Heart left ventricle (tissue), 16 donors: ENCODE results near the gene UBE2K. TPM values are rescaled to one million over a fixed set of nuclear protein-coding genes. Genes with fewer than 3 reads are reported as not detected.
"Not testable (repeated sequence)": the region's sequence is repeated elsewhere in the genome, so short reads cannot be mapped to it uniquely, and the experiment has no call there.

Experiments used
- ATAC-seq, 4 donors: fragments of 200-7000 bp; cut with Tn5 transposase; one replicate each; pipeline ENCODE4 v1.9.1; 2020 to 2022; ENCODE audit warnings: moderate library complexity in 4 of 4, mild to moderate bottlenecking in 3 of 4, moderate number of reproducible peaks in 1 of 4
- DNase-seq, 5 donors: peaks; one replicate each; pipeline ENCODE4 v3.0.0-alpha.2; 2020
- H3K27ac ChIP-seq, 12 donors: fragments of 200-600 bp; sonication (generic) in 4 of 12; one replicate each; pipeline versions ENCODE4 v1.5.0 to v1.8.0; 2016 to 2022; ENCODE audit warnings: mild to moderate bottlenecking in 2 of 12
- H3K27me3 ChIP-seq, 9 donors: fragments of 200-600 bp; sonication (generic) in 2 of 9; one replicate each; pipeline versions ENCODE4 v1.5.1 to v1.8.0; 2016 to 2022; ENCODE audit warnings: mild to moderate bottlenecking in 3 of 9
- H3K36me3 ChIP-seq, 9 donors: fragments of 200-600 bp; sonication (generic) in 2 of 9; one replicate each; pipeline versions ENCODE4 v1.5.0 to v1.8.0; 2018 to 2022; ENCODE audit warnings: mild to moderate bottlenecking in 2 of 9
- H3K4me1 ChIP-seq, 12 donors: fragments of 200-600 bp; sonication (generic) in 4 of 12; one replicate each; pipeline versions ENCODE4 v1.5.0 to v1.8.0; 2016 to 2022; ENCODE audit warnings: mild to moderate bottlenecking in 3 of 12
- H3K4me3 ChIP-seq, 12 donors: fragments of 200-600 bp; sonication (generic) in 4 of 12; one replicate each; pipeline versions ENCODE4 v1.5.0 to v1.8.0; 2017 to 2022; ENCODE audit warnings: mild to moderate bottlenecking in 9 of 12, moderate library complexity in 4 of 12
- H3K9me3 ChIP-seq, 12 donors: fragments of 200-600 bp; sonication (generic) in 4 of 12; one replicate each; pipeline versions ENCODE4 v1.5.0 to v1.8.0; 2016 to 2022; ENCODE audit warnings: mild to moderate bottlenecking in 1 of 12
- POLR2A ChIP-seq, 2 donors: fragments of 450-650 bp; IDR thresholded peaks; one replicate each; pipeline ENCODE4 v1.6.1; 2017; ENCODE audit warnings: antibody characterized with exemption in 2 of 2, mild to moderate bottlenecking in 2 of 2, moderate library complexity in 2 of 2
- WGBS, 4 donors: extraction: QIAGEN DNeasy Blood & Tissue Kit in 2 of 4; methylation state at CpG; one replicate each; pipeline versions ENCODE4 v1.1.5 to v1.1.7; 2013 to 2018; 5-methylcytosine and 5-hydroxymethylcytosine counted together
- intact Hi-C, 10 donors: fragments of 100-400 bp; cut with DNase I; formaldehyde crosslinking; loops; one replicate each; pipeline versions ENCODE4 v1.11.1 to v1.14.2; 2022
- polyA plus RNA-seq, 2 donors: library from polyadenylated mRNA; stranded (reverse); fragments of 200-250 nt; gene quantifications; one replicate each; pipeline ENCODE4 v1.2.3, GENCODE V29; 2013
- total RNA-seq, 9 donors: library from RNA; depleted of rRNA in 2 of 9; stranded (reverse); fragments of >200 nt in 2 of 9; fragmentation: NEBNext Ultra II Directional in 3 of 9; extraction: Animal tissue kit (Norgen Biotek cat#: 25700) in 3 of 9; gene quantifications; one replicate each; pipeline versions ENCODE4 v1.1.0 to v1.2.4, GENCODE V29; 2016 to 2023
- TF ChIP-seq, protein P1 (sequence below), 12 donors: fragments of 200-600 bp; sonication (generic) in 4 of 12; IDR thresholded peaks; one replicate each; pipeline versions ENCODE4 v1.5.0 to v1.8.0; 2018 to 2022; ENCODE audit warnings: antibody characterized with exemption in 12 of 12, mild to moderate bottlenecking in 5 of 12
- donor health status: ischemic (EF 13 %, LVEDD 7.1; RV severe dilation, severe dysfunction).
- donor health status: healthy with polysubstance abuse.
- donor health status: DM: no; HTN: yes; CAD: no.
- donor health status: DM: no; HTN: no; CAD: no.
- donor health status: ischemic (EF 25% LVEDD 6.9; RV normal size, moderate dysfunction).
- donor health status: ischemic (EF 25% LVEDD 5.7; RV mildly dilated, moderate dysfunction).
- donor health status: healthy.
- donor health status: DM: yes; HTN: yes; CAD: no.
- donor health status: ischemic (EF 35%, LVEDD 5.7; RV mildly dilated, moderate dysfunction).
- donor health status: nonischemic (EF 11% LVEDD 7.7; RV severe dilation, severe dysfunction).
- donor health status: DM: yes; HTN: yes; CAD: no.
- donor health status: PGD.
- donor health status: ischemic (EF 29% LVEDD 5.4; RV normal size, mild dysfunction).
- donor health status: nonischemic (EF 23%, LVEDD 6.1; RV moderate dilation, normal function).

UBE2K gene
- total and polyA plus RNA-seq, 11 donors = 17.9 to 66.9 (median 52.5) TPM

DNA sequence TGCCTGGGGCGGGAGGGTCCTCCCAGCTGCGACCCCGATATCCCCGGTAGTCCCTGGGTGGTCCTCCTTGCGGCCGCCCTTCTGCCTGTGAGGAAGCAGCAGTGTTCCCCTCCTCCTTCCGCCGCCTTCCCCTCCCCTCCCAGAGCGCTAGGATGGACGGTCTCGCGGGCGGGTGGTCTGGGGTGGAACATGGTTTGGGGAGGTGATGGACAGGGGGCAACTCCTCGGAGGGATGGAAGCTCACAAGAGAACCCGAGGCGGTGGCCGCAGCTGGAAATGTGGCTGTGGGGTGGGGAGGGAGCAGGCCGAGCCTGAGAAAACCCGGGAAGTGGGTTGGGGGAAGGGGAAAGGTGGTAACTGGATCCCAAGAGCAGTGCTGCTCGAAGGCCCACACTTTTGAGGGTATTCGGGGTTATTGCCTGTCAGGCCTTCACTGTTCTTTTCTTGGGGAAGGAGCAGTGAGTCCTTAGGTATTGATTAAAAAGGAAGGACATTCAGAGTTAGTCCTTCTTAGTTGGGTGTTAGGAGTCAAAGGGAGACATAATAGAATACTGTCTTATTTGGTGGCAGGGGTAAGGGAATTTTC lies 581 bp downstream of the UBE2K start:
- H3K36me3 ChIP-seq = peaks cover 0 to 17% (median 10%) of the 10 kb centered on the region in 9 donors
- no peaks in the 10 kb centered on the region for H3K9me3 ChIP-seq
- WGBS, 4 donors = 0 to 2% (median 1%) methylated on average over 15 to 21 of the region's 21 CpGs
- TF ChIP-seq, protein P1, sequence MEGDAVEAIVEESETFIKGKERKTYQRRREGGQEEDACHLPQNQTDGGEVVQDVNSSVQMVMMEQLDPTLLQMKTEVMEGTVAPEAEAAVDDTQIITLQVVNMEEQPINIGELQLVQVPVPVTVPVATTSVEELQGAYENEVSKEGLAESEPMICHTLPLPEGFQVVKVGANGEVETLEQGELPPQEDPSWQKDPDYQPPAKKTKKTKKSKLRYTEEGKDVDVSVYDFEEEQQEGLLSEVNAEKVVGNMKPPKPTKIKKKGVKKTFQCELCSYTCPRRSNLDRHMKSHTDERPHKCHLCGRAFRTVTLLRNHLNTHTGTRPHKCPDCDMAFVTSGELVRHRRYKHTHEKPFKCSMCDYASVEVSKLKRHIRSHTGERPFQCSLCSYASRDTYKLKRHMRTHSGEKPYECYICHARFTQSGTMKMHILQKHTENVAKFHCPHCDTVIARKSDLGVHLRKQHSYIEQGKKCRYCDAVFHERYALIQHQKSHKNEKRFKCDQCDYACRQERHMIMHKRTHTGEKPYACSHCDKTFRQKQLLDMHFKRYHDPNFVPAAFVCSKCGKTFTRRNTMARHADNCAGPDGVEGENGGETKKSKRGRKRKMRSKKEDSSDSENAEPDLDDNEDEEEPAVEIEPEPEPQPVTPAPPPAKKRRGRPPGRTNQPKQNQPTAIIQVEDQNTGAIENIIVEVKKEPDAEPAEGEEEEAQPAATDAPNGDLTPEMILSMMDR (IDR thresholded peaks at IDR 0.05) = no peak
- no peak for TF ChIP-seq POLR2A (IDR thresholded peaks at IDR 0.05)
- DNase-seq = peak; percentile 47 to 75 (median 61)
- intact Hi-C loops = loop anchor here in 9 of 10 donors (2.0 to 10.0 kb wide), 11 partner anchors 59 to 359 kb away; partner anchors contain the start of genes SMIM14 (in 5 of the 9), N4BP2 (in 4 of the 9), UGDH (in 3 of the 9) and PDS5A (in 2 of the 9)
- peaks cover 0 to 39% (median 30%) of the 10 kb centered on the region in 12 donors for H3K4me1 ChIP-seq
- ATAC-seq = peak; percentile 15 to 66 (median 64)
- H3K27me3 ChIP-seq = no peaks in the 10 kb centered on the region
- H3K4me3 ChIP-seq = peak overlapping the region; percentile 63 to 98 (median 85)
- H3K27ac ChIP-seq = peak overlapping the region; percentile 83 to 98 (median 92)

DNA sequence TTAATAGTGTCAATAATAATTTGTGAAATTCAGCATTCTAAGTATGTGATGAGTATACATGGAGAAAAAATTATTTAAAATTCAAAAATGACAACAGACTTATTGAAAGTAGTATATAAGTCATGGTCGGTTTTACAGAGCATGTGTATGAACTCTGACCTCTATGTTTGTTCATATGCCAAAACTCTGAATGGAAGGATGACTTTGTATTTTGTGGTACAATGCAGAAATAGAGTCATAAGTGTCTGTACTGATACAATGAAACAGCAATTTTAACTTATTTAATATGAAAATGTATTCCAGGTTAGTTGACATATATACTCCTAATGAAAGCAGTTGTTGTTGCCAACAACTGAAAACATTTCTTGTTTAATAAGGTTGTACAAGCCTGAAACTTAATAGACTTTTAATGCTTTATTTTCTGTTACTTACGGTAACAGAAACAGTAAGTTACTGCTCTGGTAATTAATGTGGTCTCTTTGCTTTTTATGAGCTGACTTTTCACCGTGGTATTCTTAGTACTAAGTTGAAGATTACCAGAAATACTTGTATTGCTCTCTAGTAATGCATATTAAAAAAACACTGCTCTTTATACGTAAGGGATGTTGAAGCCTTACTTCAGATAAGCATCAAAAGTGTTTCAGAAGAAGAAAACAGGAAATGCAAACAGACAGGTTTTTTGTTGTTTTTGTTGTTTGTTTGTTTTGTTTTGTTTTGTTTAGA lies 1.9 kb downstream of the UBE2K start:
- no peaks in the 10 kb centered on the region for H3K9me3 ChIP-seq
- peak overlapping the region in 5 of 12 donors; percentile 2 to 98 (median 30) for H3K27ac ChIP-seq
- DNase-seq (no peak), ATAC-seq (no peak)
- TF ChIP-seq, protein P1 (IDR thresholded peaks at IDR 0.05) = no peak
- no peak for TF ChIP-seq POLR2A (IDR thresholded peaks at IDR 0.05)
- intact Hi-C loops = loop anchor here in 9 of 10 donors (2.0 to 10.0 kb wide), 11 partner anchors 57 to 357 kb away; partner anchors contain the start of genes SMIM14 (in 5 of the 9), N4BP2 (in 4 of the 9), UGDH (in 3 of the 9) and PDS5A (in 2 of the 9)
- peaks cover 0 to 17% (median 10%) of the 10 kb centered on the region in 9 donors for H3K36me3 ChIP-seq
- H3K4me1 ChIP-seq = peaks cover 0 to 39% (median 30%) of the 10 kb centered on the region in 12 donors
- 8 to 12% (median 11%) methylated on average over 4 of the region's 4 CpGs for WGBS, 4 donors
- H3K4me3 ChIP-seq = peak overlapping the region in 11 of 12 donors; percentile 18 to 98 (median 88)
- H3K27me3 ChIP-seq = no peaks in the 10 kb centered on the region

DNA sequence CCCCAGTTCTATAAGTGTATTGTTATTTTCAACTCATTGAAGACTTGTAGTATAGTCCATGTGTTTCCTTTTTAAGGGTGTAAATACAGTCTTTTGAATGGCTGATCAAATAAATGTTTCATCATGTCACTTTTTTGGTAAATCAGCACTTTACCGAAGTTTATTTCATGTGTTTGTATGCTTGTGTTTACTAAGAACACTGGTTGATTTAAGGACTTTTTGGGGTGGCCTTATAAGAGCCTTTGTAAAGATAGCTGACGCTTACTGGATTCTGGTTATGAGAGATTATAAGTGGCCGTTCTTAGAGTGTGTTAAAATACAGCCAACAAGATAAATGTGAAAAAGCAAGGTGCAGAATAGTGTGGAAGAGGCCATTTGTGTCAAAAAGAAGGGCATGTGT lies 2.6 kb downstream of the UBE2K start:
- peaks cover 0 to 39% (median 30%) of the 10 kb centered on the region in 12 donors for H3K4me1 ChIP-seq
- DNase-seq (no peak), ATAC-seq (no peak)
- no peaks in the 10 kb centered on the region for H3K9me3 ChIP-seq
- peak overlapping the region in 8 of 12 donors; percentile 63 to 98 (median 92) for H3K4me3 ChIP-seq
- H3K36me3 ChIP-seq = peaks cover 0 to 17% (median 10%) of the 10 kb centered on the region in 9 donors
- peak overlapping the region in 4 of 12 donors; percentile 1 to 98 (median 46) for H3K27ac ChIP-seq
- intact Hi-C loops = no loop called here
- TF ChIP-seq POLR2A (IDR thresholded peaks at IDR 0.05) = no peak
- TF ChIP-seq, protein P1 (IDR thresholded peaks at IDR 0.05) = no peak
- no peaks in the 10 kb centered on the region for H3K27me3 ChIP-seq
- 26 to 36% (median 33%) methylated on average over 3 of the region's 3 CpGs for WGBS, 4 donors

DNA sequence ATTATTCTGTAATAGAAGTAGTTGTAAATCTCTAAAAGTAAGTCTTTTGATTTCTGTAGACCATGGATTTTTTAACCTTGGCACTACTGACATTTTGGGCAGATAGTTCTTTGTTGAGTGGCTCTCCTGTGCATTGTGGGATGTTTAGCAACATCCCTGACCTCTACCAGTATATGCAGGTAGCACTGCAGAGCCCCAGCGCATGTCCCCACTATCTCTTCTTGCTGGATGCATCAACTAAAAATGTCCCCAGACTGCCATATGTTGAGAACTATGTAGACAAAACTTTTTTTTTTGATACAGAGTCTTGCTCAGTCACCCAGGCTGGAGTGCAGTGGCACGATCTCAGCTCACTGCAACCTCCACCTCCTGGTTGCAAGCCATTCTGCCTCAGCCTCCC lies 4.8 kb downstream of the UBE2K start:
- no peak for ATAC-seq

DNA sequence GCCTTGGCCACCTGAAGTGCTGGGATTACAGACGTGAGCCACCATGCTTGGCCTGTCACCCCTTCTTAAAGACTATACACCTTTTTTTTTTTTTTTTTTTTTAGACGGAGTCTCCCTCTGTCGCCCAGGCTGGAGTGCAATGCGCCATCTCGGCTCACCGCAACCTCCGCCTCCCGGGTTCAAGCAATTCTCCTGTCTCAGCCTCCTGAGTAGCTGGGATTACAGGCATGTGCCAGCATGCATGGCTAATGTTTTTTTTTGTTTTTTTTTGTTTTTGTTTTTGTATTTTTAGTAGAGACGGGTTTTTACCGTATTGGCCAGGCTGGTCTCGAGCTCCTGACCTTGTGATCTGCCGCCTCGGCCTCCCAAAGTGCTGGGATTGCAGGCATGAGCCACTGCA lies 6.9 kb downstream of the UBE2K start:
- H3K4me3 ChIP-seq, H3K9me3 ChIP-seq, H3K27me3 ChIP-seq, intact Hi-C loops, DNase-seq, H3K27ac ChIP-seq, ATAC-seq: not testable (repeated sequence)
- peaks cover 0 to 17% (median 10%) of the 10 kb centered on the region in 9 donors for H3K36me3 ChIP-seq
- WGBS, 4 donors = 93 to 98% (median 96%) methylated on average over 13 of the region's 13 CpGs
- peaks cover 8 to 50% (median 37%) of the 10 kb centered on the region in 12 donors for H3K4me1 ChIP-seq

More for the DNA sequence above, 4.8 kb downstream of the UBE2K start:
- Histone ChIP-seq H3K27ac (no peak overlapping the region), H3K4me1 (peaks cover 3 to 42% (median 29%) of the 10 kb centered on the region in 12 donors), H3K27me3 (no peaks in the 10 kb centered on the region), H3K36me3 (peaks cover 0 to 17% (median 10%) of the 10 kb centered on the region in 9 donors), H3K4me3 (no peak overlapping the region), H3K9me3 (no peaks in the 10 kb centered on the region)
- 87 to 92% (median 87%) methylated on average over 2 of the region's 2 CpGs for WGBS, 4 donors
- TF ChIP-seq, protein P1 (IDR thresholded peaks at IDR 0.05) = no peak
- no peak for TF ChIP-seq POLR2A (IDR thresholded peaks at IDR 0.05)
- no peak for DNase-seq
- intact Hi-C loops = no loop called here
